Mammary epithelial cell (primary cell): Measurements from ENCODE around the gene UBE4A.

Experiments
- EZH2 ChIP-seq: IDR thresholded peaks from 2 replicates; pipeline ENCODE4 v1.6.1; 2012; ENCODE audit warnings: low read length, inconsistent platforms, borderline replicate concordance
- TF ChIP-seq, protein P1 (sequence below), 2 donors: IDR thresholded peaks in 1 of 2; conservative IDR thresholded peaks in 1 of 2; 2 replicates each; pipeline ENCODE4 v1.5.1; 2011 to 2012; ENCODE audit warnings: inconsistent platforms in 2 of 2, low read length in 2 of 2, mild to moderate bottlenecking in 2 of 2, control low read depth in 1 of 2, low read depth in 1 of 2; ENCODE audit not compliant: insufficient read depth in 1 of 2; ENCODE audit errors: extremely low read depth in 1 of 2

DNA sequence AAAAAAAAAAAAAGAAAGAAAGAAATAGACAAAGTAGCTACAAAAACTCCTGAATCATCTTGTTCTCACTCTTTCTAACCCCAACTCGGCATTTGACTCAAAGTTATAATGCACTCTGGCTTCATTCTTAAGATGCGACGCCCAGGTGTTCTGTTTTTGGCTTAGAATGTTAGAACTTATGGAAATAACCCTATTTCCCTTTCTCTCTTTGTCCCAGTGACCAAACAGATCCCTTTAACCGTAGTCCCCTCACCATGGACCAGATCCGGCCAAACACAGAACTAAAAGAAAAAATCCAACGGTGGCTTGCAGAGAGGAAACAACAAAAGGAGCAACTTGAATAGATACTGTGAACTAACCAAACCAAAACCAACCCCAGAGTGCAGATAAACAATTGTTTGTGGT lies 36.7 kb downstream of the UBE4A start:
- TF ChIP-seq, protein P1, sequence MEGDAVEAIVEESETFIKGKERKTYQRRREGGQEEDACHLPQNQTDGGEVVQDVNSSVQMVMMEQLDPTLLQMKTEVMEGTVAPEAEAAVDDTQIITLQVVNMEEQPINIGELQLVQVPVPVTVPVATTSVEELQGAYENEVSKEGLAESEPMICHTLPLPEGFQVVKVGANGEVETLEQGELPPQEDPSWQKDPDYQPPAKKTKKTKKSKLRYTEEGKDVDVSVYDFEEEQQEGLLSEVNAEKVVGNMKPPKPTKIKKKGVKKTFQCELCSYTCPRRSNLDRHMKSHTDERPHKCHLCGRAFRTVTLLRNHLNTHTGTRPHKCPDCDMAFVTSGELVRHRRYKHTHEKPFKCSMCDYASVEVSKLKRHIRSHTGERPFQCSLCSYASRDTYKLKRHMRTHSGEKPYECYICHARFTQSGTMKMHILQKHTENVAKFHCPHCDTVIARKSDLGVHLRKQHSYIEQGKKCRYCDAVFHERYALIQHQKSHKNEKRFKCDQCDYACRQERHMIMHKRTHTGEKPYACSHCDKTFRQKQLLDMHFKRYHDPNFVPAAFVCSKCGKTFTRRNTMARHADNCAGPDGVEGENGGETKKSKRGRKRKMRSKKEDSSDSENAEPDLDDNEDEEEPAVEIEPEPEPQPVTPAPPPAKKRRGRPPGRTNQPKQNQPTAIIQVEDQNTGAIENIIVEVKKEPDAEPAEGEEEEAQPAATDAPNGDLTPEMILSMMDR (conservative IDR thresholded peaks at IDR 0.05 in 1 of 2, IDR thresholded peaks at IDR 0.05 in 1 of 2; ENCODE audit: extremely low read depth in 1 of 2, insufficient read depth in 1 of 2, low read depth in 1 of 2, low read length in 2 of 2) = no peak
- TF ChIP-seq EZH2 = no peak
